Glutamatergic neuron (in vitro differentiated cells): Measurements from ENCODE around the gene NLRC3. TPM values are rescaled to one million over a fixed set of nuclear protein-coding genes. Genes with fewer than 3 reads are reported as not detected.

Experiments
- DNase-seq: peaks from one replicate; pipeline ENCODE4 v3.0.0; 2022
- H3K27ac Mint-ChIP-seq: one replicate; pipeline ENCODE4 v1.8.0; 2020; ENCODE audit warnings: mild to moderate bottlenecking, mixed read lengths, inconsistent platforms; ENCODE audit not compliant: unreplicated experiment
- H3K27me3 Mint-ChIP-seq: one replicate; pipeline ENCODE4 v1.8.0; 2020; ENCODE audit warnings: mild to moderate bottlenecking, moderate library complexity, mixed read lengths, inconsistent platforms; ENCODE audit not compliant: unreplicated experiment
- H3K36me3 Mint-ChIP-seq: one replicate; pipeline ENCODE4 v1.8.0; 2020; ENCODE audit warnings: mild to moderate bottlenecking, mixed read lengths, inconsistent platforms; ENCODE audit not compliant: unreplicated experiment
- H3K4me1 Mint-ChIP-seq: one replicate; pipeline ENCODE4 v1.8.0; 2020; ENCODE audit warnings: mild to moderate bottlenecking, low read depth, mixed read lengths, inconsistent platforms; ENCODE audit not compliant: unreplicated experiment
- H3K4me3 Mint-ChIP-seq: one replicate; pipeline ENCODE4 v1.8.0; 2020; ENCODE audit warnings: mild to moderate bottlenecking, mixed read lengths, inconsistent platforms; ENCODE audit not compliant: unreplicated experiment
- H3K9me3 Mint-ChIP-seq: one replicate; pipeline ENCODE4 v1.8.0; 2020; ENCODE audit warnings: mild to moderate bottlenecking, moderate library complexity, mixed read lengths, inconsistent platforms; ENCODE audit not compliant: unreplicated experiment
- total RNA-seq: library from RNA; stranded (reverse); fragmentation: NEBNext Ultra II Directional; extraction: Animal tissue kit (Norgen Biotek cat#: 25700); gene quantifications from one replicate; pipeline ENCODE4 v1.2.1, GENCODE V29; 2021; ENCODE audit not compliant: unreplicated experiment
- TF ChIP-seq, protein P1 (sequence below): fragments of 200-600 bp; sonication (generic); IDR thresholded peaks from one replicate; pipeline ENCODE4 v1.5.0; 2021; ENCODE audit not compliant: partially characterized antibody, unreplicated experiment

The NLRC3 gene
- total RNA-seq, 1 donor from 2014 or later = not detected

DNA sequence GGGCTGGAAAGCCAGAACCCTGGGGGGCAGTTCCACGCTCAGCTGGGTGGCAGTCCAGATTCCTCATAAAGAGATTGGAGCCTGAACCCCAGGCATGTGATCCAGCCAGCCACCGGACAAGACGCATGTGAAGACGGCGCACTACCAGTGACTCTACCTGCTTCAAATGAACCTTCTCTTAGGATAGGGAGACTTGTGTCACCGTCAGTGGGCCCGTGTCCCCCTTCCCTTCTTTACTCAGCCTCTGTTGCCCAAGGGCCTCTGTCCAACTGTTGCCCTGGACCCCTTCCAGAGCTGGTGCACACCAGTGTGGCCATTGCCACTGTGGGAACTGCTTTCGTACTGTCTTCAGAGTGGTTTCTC, 58.2 kb downstream of the NLRC3 start:
- H3K4me1 Mint-ChIP-seq = no peaks in the 10 kb centered on the region
- H3K27me3 Mint-ChIP-seq = no peaks in the 10 kb centered on the region
- H3K36me3 Mint-ChIP-seq = no peaks in the 10 kb centered on the region
- no peak overlapping the region for H3K4me3 Mint-ChIP-seq
- no peaks in the 10 kb centered on the region for H3K9me3 Mint-ChIP-seq
- TF ChIP-seq, protein P1, sequence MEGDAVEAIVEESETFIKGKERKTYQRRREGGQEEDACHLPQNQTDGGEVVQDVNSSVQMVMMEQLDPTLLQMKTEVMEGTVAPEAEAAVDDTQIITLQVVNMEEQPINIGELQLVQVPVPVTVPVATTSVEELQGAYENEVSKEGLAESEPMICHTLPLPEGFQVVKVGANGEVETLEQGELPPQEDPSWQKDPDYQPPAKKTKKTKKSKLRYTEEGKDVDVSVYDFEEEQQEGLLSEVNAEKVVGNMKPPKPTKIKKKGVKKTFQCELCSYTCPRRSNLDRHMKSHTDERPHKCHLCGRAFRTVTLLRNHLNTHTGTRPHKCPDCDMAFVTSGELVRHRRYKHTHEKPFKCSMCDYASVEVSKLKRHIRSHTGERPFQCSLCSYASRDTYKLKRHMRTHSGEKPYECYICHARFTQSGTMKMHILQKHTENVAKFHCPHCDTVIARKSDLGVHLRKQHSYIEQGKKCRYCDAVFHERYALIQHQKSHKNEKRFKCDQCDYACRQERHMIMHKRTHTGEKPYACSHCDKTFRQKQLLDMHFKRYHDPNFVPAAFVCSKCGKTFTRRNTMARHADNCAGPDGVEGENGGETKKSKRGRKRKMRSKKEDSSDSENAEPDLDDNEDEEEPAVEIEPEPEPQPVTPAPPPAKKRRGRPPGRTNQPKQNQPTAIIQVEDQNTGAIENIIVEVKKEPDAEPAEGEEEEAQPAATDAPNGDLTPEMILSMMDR = no peak
- H3K27ac Mint-ChIP-seq = no peak overlapping the region
- no peak for DNase-seq

DNA sequence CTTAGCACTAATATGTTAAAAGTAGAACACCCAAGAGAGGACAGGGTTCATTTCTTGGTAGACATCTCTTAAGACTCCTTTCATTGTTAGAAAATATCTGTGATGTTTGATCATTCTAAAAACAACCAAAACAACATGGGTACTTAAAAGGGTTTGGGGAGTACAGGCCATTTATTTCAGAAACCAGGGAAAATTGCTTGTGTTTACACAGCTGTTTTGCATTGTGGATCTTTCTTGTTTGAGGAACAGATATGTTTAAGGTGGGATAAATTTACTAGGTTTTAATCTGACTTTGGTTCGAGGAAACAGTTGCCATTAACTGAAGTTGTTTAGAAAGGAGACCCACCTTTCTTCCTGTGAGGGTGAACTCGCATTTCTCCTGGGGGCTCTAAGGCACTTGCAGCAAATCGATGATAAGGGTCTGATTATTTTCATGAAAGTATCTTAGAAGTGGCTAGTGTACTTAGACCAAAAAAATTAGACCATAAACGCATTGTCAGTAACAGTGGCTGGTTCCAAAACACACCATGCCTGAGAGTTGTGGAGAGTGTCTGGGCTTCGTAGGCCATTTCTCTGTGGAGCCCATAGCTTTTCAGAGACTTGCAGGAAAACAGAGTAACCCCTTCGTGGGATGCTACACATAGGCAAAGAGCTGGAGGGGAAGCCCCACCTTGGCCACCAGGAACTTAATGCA, 58.8 kb downstream of the NLRC3 start:
- TF ChIP-seq, protein P1 = no peak
- DNase-seq = no peak
- Mint-ChIP-seq H3K36me3 (no peaks in the 10 kb centered on the region), H3K4me3 (no peak overlapping the region), H3K9me3 (no peaks in the 10 kb centered on the region), H3K4me1 (no peaks in the 10 kb centered on the region), H3K27ac (no peak overlapping the region), H3K27me3 (no peaks in the 10 kb centered on the region)

DNA sequence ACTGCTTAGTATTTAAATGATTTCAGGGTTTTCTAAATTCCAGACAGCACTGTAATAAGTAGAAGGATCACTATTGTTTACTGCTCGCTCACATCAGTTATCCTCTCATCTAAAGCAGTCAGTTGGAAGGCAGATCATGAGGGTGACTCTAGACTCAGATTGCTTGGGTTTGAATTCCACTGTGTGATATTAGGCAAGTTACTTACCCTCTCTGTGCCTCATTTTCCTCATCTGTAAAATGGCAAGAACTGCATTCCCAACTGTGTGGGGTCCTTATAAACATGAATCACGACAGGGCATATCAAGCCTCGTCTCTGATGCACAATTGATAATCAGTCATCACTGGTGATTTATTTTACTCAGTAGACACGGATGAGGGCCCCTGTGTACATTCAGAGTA, 61.3 kb downstream of the NLRC3 start:
- Mint-ChIP-seq H3K27me3 (no peaks in the 10 kb centered on the region), H3K4me1 (no peaks in the 10 kb centered on the region), H3K9me3 (no peaks in the 10 kb centered on the region), H3K27ac (no peak overlapping the region), H3K4me3 (no peak overlapping the region), H3K36me3 (peaks cover under 1% of the 10 kb centered on the region)
- no peak for DNase-seq
- TF ChIP-seq, protein P1 = no peak

DNA sequence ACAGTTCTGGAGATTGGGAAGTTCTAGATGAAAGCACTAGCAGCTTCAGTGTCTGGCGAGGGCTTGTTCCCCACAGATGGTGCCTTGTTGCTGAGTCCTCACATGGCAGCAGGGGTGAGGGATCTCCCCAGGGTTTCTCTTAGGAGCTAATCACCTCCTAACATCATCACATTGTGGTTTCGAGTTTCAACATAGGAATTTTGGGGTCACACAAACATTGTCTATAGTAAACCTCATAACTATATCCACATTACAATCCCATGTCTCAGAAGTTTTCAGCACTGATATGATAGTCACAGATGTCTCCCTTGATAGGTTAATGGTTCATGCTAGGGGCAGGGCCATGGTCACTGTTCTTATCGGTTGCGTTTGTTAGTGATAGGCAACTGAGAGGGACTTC, 62.6 kb downstream of the NLRC3 start:
- Mint-ChIP-seq H3K36me3 (peaks cover 9% of the 10 kb centered on the region), H3K27ac (no peak overlapping the region), H3K4me3 (no peak overlapping the region), H3K4me1 (no peaks in the 10 kb centered on the region), H3K9me3 (no peaks in the 10 kb centered on the region), H3K27me3 (no peaks in the 10 kb centered on the region)
- TF ChIP-seq, protein P1 = no peak
- no peak for DNase-seq

DNA sequence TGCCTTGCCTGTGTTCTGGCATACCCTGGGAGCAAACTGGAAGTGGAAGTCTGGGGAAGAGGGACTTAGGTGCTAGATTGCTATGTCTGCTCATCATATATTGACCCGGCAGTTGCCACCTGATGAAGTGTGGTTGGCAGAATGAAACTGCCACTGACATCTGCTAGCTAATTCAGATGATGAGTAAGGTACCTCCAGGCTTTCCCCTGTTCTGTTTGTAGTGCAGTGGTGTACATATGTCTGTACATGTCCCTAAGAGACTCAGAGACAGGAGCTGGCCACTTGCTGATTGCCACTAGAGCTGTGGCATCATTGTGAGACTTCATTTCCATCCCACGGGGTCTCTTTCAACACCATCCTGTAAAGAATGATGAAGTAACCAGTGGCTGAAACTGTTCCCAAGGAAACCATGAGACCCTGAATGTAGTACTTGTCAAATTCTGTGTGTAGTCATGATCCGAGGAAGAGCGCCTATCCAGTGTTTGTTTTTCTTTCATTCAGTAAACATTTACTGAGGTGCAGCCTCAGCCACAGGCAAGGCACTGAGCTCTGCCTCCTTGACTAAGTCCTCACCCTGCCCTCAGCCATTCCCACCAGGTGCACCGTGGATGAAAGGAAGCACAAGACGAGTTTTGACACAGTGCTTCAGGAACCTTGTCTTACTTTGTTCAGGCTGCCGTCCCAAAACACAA, 63.2 kb downstream of the NLRC3 start:
- no peak overlapping the region for H3K27ac Mint-ChIP-seq
- H3K27me3 Mint-ChIP-seq = no peaks in the 10 kb centered on the region
- no peak overlapping the region for H3K4me3 Mint-ChIP-seq
- no peaks in the 10 kb centered on the region for H3K9me3 Mint-ChIP-seq
- no peaks in the 10 kb centered on the region for H3K4me1 Mint-ChIP-seq
- H3K36me3 Mint-ChIP-seq = peaks cover 9% of the 10 kb centered on the region
- TF ChIP-seq, protein P1 = no peak
- DNase-seq = no peak
